MCF 10A (cell line): ENCODE data around the gene AGBL1. TPM values are rescaled to one million over a fixed set of nuclear protein-coding genes. Genes with fewer than 3 reads are reported as not detected.

Source experiments
- BruUV-seq: library from RNA; stranded (reverse); fragments of 400-500 nt; replicated peaks from 2 replicates; lab custom pipeline; 2021; lab: Mats Ljungman, UMichigan
- CTCF ChIA-PET: fragments of 300-600 bp; sonication (Branson Sonifier 250); formaldehyde crosslinking; extraction: SDS; loops from one replicate; lab custom pipeline; 2021; ENCODE audit warnings: antibody characterized with exemption, inconsistent platforms; lab: Yijun Ruan, JAX
- POLR2A ChIA-PET: fragments of 300-600, 350-650 bp; sonication (Branson Sonifier 250); formaldehyde crosslinking; extraction: SDS; loops from one replicate; lab custom pipeline; 2020; ENCODE audit warnings: antibody characterized with exemption, inconsistent platforms; lab: Yijun Ruan, JAX
- DNase-seq: peaks from one replicate; pipeline ENCODE4 v3.0.0-alpha.2; 2018; ENCODE audit not compliant: unreplicated experiment
- H3K27ac Mint-ChIP-seq: one replicate; pipeline ENCODE4 v1.8.0; 2022; ENCODE audit warnings: mild to moderate bottlenecking, low read depth, mixed read lengths; ENCODE audit not compliant: unreplicated experiment
- H3K27me3 Mint-ChIP-seq: one replicate; pipeline ENCODE4 v1.8.0; 2022; ENCODE audit warnings: mixed read lengths; ENCODE audit not compliant: insufficient read depth, unreplicated experiment
- H3K36me3 Mint-ChIP-seq: one replicate; pipeline ENCODE4 v1.8.0; 2022; ENCODE audit warnings: mild to moderate bottlenecking, moderate library complexity, mixed read lengths; ENCODE audit not compliant: insufficient read depth, unreplicated experiment
- H3K4me1 Mint-ChIP-seq: one replicate; pipeline ENCODE4 v1.8.0; 2022; ENCODE audit warnings: mixed read lengths; ENCODE audit not compliant: insufficient read depth, unreplicated experiment
- H3K4me3 Mint-ChIP-seq: one replicate; pipeline ENCODE4 v1.8.0; 2022; ENCODE audit warnings: mild to moderate bottlenecking, moderate library complexity, mixed read lengths; ENCODE audit not compliant: unreplicated experiment
- H3K9me3 Mint-ChIP-seq: one replicate; pipeline ENCODE4 v1.8.0; 2022; ENCODE audit warnings: mixed read lengths; ENCODE audit not compliant: unreplicated experiment
- intact Hi-C: fragments of 100-400 bp; cut with micrococcal nuclease; formaldehyde crosslinking; loops from 2 replicates; pipeline ENCODE4 v1.14.1; 2022
- total RNA-seq: library from RNA; stranded (reverse); gene quantifications from 2 replicates; pipeline ENCODE4 v1.2.3, GENCODE V29; 2022
- TF ChIP-seq, protein P1 (sequence below): fragments of 200-600 bp; IDR thresholded peaks from one replicate; pipeline ENCODE4 v1.8.0; 2022; ENCODE audit warnings: antibody characterized with exemption, mild to moderate bottlenecking; ENCODE audit not compliant: unreplicated experiment

AGBL1 gene
- total RNA-seq, 1 experiment from 2014 or later, result not detected

GRCh38 chr15:86654501-86654900 lies 574.8 kb downstream of the AGBL1 start:
- no TSS peak for BruUV-seq
- no peak overlapping the region for H3K27ac Mint-ChIP-seq
- DNase-seq, result no peak
- no peaks in the 10 kb centered on the region for H3K9me3 Mint-ChIP-seq
- CTCF ChIA-PET, result interaction anchor here (0.6 to 1.1 kb wide), 2 partner anchors 89 to 565 kb away, joined by 3 to 4 read pairs; no protein-coding TSS in a partner anchor
- POLR2A ChIA-PET, result no interaction called here
- no peaks in the 10 kb centered on the region for H3K4me1 Mint-ChIP-seq
- H3K4me3 Mint-ChIP-seq, result no peak overlapping the region
- intact Hi-C loops, result no loop called here
- H3K36me3 Mint-ChIP-seq, result no peaks in the 10 kb centered on the region
- no peaks in the 10 kb centered on the region for H3K27me3 Mint-ChIP-seq
- TF ChIP-seq, protein P1, sequence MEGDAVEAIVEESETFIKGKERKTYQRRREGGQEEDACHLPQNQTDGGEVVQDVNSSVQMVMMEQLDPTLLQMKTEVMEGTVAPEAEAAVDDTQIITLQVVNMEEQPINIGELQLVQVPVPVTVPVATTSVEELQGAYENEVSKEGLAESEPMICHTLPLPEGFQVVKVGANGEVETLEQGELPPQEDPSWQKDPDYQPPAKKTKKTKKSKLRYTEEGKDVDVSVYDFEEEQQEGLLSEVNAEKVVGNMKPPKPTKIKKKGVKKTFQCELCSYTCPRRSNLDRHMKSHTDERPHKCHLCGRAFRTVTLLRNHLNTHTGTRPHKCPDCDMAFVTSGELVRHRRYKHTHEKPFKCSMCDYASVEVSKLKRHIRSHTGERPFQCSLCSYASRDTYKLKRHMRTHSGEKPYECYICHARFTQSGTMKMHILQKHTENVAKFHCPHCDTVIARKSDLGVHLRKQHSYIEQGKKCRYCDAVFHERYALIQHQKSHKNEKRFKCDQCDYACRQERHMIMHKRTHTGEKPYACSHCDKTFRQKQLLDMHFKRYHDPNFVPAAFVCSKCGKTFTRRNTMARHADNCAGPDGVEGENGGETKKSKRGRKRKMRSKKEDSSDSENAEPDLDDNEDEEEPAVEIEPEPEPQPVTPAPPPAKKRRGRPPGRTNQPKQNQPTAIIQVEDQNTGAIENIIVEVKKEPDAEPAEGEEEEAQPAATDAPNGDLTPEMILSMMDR, result no peak

DNA sequence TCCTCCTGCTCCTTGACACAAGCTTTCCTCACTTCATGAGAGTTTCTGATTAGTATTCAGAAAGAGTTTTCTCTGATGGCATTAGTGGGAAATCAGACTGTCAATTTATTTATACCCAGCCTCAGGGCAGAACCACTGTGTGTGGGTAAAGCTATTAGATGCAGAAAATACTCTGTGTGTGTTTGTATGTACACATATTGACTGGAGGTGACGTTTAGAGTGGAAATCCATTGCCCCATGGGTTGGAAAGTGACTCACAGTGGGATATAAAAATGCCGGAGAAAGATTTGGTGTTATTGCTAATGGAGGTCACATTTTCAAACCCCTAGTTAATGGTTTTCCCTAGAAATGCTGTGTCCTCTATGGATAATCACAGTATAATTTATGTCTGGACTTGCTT lies 577.6 kb downstream of the AGBL1 start:
- no TSS peak for BruUV-seq
- Mint-ChIP-seq H3K4me3 (no peak overlapping the region), H3K9me3 (no peaks in the 10 kb centered on the region), H3K27ac (no peak overlapping the region), H3K27me3 (no peaks in the 10 kb centered on the region), H3K36me3 (no peaks in the 10 kb centered on the region), H3K4me1 (no peaks in the 10 kb centered on the region)
- intact Hi-C loops, result no loop called here
- TF ChIP-seq, protein P1, result no peak
- ChIA-PET POLR2A (no interaction called here), CTCF (interaction anchor here (0.7 to 0.8 kb wide), 2 partner anchors 12 to 423 kb away, joined by 3 read pairs; no protein-coding TSS in a partner anchor)
- DNase-seq, result no peak

GRCh38 chr15:86659724-86660411 lies 580.2 kb downstream of the AGBL1 start:
- H3K4me3 Mint-ChIP-seq, result no peak overlapping the region
- no peaks in the 10 kb centered on the region for H3K9me3 Mint-ChIP-seq
- no peaks in the 10 kb centered on the region for H3K27me3 Mint-ChIP-seq
- H3K36me3 Mint-ChIP-seq, result no peaks in the 10 kb centered on the region
- intact Hi-C loops, result no loop called here
- ChIA-PET POLR2A (no interaction called here), CTCF (interaction anchor here (1.6 kb wide), 1 partner anchor 31 kb away, joined by 3 read pairs; no protein-coding TSS in a partner anchor)
- DNase-seq, result no peak
- TF ChIP-seq, protein P1, result no peak
- H3K27ac Mint-ChIP-seq, result no peak overlapping the region
- H3K4me1 Mint-ChIP-seq, result no peaks in the 10 kb centered on the region
- no TSS peak for BruUV-seq

DNA sequence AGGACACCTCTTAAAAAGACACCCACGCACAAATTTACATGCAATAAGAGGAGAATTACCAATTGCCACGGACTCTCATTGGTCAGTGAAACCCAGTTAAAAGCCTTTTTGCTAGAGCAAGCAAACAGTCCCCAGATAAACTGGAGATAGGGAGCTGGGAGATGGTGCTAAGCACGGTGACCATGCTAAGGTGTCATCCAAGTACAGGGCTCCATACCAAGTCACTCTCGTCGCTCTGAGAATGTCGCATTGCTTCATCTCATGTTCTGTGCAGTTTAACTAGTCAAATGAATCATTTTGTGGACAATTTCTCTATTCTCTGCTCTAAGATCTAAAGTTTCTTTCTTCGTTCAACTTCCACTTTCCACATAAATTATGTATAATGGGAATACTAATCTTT lies 581.9 kb downstream of the AGBL1 start:
- ChIA-PET CTCF (interaction anchor here (0.6 to 0.7 kb wide), 3 partner anchors 155 to 746 kb away, joined by 3 to 5 read pairs (median 3); no protein-coding TSS in a partner anchor), POLR2A (interaction anchor here (0.6 to 1.3 kb wide), 3 partner anchors 11 to 193 kb away, joined by 3 to 4 read pairs (median 3); no protein-coding TSS in a partner anchor)
- intact Hi-C loops, result no loop called here
- Mint-ChIP-seq H3K4me1 (no peaks in the 10 kb centered on the region), H3K9me3 (no peaks in the 10 kb centered on the region), H3K27me3 (no peaks in the 10 kb centered on the region), H3K27ac (no peak overlapping the region), H3K4me3 (no peak overlapping the region), H3K36me3 (no peaks in the 10 kb centered on the region)
- no TSS peak for BruUV-seq
- DNase-seq, result no peak
- TF ChIP-seq, protein P1, result no peak
